IMR-90 (cell line): ENCODE results near the gene TJP3. TPM values are rescaled to one million over a fixed set of nuclear protein-coding genes. Genes with fewer than 3 reads are reported as not detected.

ENCODE experiments used
- ATAC-seq: fragments of 200-7000 bp; cut with Tn5 transposase; 2 replicates; pipeline ENCODE4 v1.9.1; 2020; ENCODE audit warnings: low read depth, mild to moderate bottlenecking, moderate library complexity
- BruUV-seq: library from RNA; stranded (reverse); fragments of 400-500 nt; replicated peaks from 2 replicates; lab custom pipeline; 2021; lab: Mats Ljungman, UMichigan
- CTCF ChIA-PET: fragments of 300-600 bp; formaldehyde crosslinking; extraction: SDS; loops from one replicate; lab custom pipeline; 2021; ENCODE audit warnings: antibody characterized with exemption; lab: Yijun Ruan, JAX
- POLR2A ChIA-PET: fragments of 300-600 bp; sonication (Branson Sonifier 250); formaldehyde crosslinking; loops from one replicate; lab custom pipeline; 2022; ENCODE audit warnings: antibody characterized with exemption; ENCODE audit not compliant: unreplicated experiment; lab: Charles Lee
- DNase-seq: peaks from one replicate; pipeline ENCODE4 v3.0.0; 2013
- H2AFZ ChIP-seq: replicated peaks from 2 replicates; pipeline ENCODE3; 2013; ENCODE audit warnings: low read length, mild to moderate bottlenecking; ENCODE audit not compliant: poor library complexity
- H2AK5ac ChIP-seq: 2 replicates; pipeline ENCODE4 v1.6.1; 2013; ENCODE audit warnings: low read depth, low read length, inconsistent platforms
- H2AK9ac ChIP-seq: replicated peaks from 2 replicates; pipeline ENCODE3; 2013; ENCODE audit warnings: mild to moderate bottlenecking, low read depth, low read length, moderate library complexity; ENCODE audit not compliant: poor library complexity
- H2BK120ac ChIP-seq: 2 replicates; pipeline ENCODE4 v1.6.1; 2013; ENCODE audit warnings: low read depth, low read length, inconsistent platforms
- H2BK15ac ChIP-seq: 3 replicates; pipeline ENCODE4 v1.6.1; 2013; ENCODE audit warnings: low read depth, low read length, inconsistent platforms
- H2BK20ac ChIP-seq: 2 replicates; pipeline ENCODE4 v1.6.1; 2013; ENCODE audit warnings: low read depth, mild to moderate bottlenecking, inconsistent platforms, low read length, moderate library complexity
- H2BK5ac ChIP-seq: 2 replicates; pipeline ENCODE4 v1.6.1; 2013; ENCODE audit warnings: mild to moderate bottlenecking, low read depth, low read length, inconsistent platforms; ENCODE audit not compliant: poor library complexity, severe bottlenecking
- H3K14ac ChIP-seq: replicated peaks from 2 replicates; pipeline ENCODE4 v1.6.1; 2013; ENCODE audit warnings: low read depth, low read length, inconsistent platforms
- H3K18ac ChIP-seq: 2 replicates; pipeline ENCODE4 v1.6.1; 2013; ENCODE audit warnings: low read depth, low read length, control low read depth
- H3K23ac ChIP-seq: 2 replicates; pipeline ENCODE4 v1.6.1; 2013; ENCODE audit warnings: low read depth, low read length, inconsistent platforms
- H3K27ac ChIP-seq: 2 replicates; pipeline ENCODE4 v1.5.1; 2013; ENCODE audit warnings: mild to moderate bottlenecking, control low read depth, low read length; ENCODE audit not compliant: insufficient read depth
- H3K27me3 ChIP-seq: 2 replicates; pipeline ENCODE4 v1.6.1; 2013; ENCODE audit warnings: low read length; ENCODE audit not compliant: control insufficient read depth, insufficient read depth
- H3K36me3 ChIP-seq: 2 replicates; pipeline ENCODE4 v1.6.1; 2013; ENCODE audit warnings: low read length, mixed read lengths; ENCODE audit not compliant: control insufficient read depth, insufficient read depth
- H3K4ac ChIP-seq: 2 replicates; pipeline ENCODE4 v1.6.1; 2013; ENCODE audit warnings: low read depth, low read length, inconsistent platforms
- H3K4me1 ChIP-seq: 2 replicates; pipeline ENCODE4 v1.6.1; 2013; ENCODE audit warnings: low read length, mixed read lengths; ENCODE audit not compliant: control insufficient read depth, insufficient read depth
- H3K4me2 ChIP-seq: 2 replicates; pipeline ENCODE4 v1.6.1; 2013; ENCODE audit warnings: low read depth, mild to moderate bottlenecking, control low read depth, low read length, moderate library complexity
- H3K4me3 ChIP-seq: 2 replicates; pipeline ENCODE4 v1.5.1; 2013; ENCODE audit warnings: low read depth, mild to moderate bottlenecking, control low read depth, low read length, moderate library complexity; ENCODE audit not compliant: insufficient read depth
- H3K56ac ChIP-seq: 2 replicates; pipeline ENCODE4 v1.6.1; 2013; ENCODE audit warnings: low read length, inconsistent platforms; ENCODE audit not compliant: insufficient read depth; ENCODE audit errors: extremely low read depth
- H3K79me1 ChIP-seq, 2 experiments: 2 replicates each; pipeline ENCODE4 v1.6.1; 2013; ENCODE audit warnings: low read length in 2 of 2, inconsistent platforms in 1 of 2, low read depth in 1 of 2
- H3K9ac ChIP-seq: 2 replicates; pipeline ENCODE4 v1.6.1; 2013; ENCODE audit warnings: low read depth, low read length, control low read depth
- H3K9me1 ChIP-seq: 2 replicates; pipeline ENCODE4 v1.6.1; 2013; ENCODE audit warnings: low read length, inconsistent platforms; ENCODE audit not compliant: insufficient read depth
- H3K9me3 ChIP-seq: 2 replicates; pipeline ENCODE4 v1.6.1; 2013; ENCODE audit warnings: low read length; ENCODE audit not compliant: control insufficient read depth, insufficient read depth
- H4K20me1 ChIP-seq: 2 replicates; pipeline ENCODE4 v1.6.1; 2013; ENCODE audit warnings: low read length, inconsistent platforms; ENCODE audit not compliant: insufficient read depth
- H4K5ac ChIP-seq: 2 replicates; pipeline ENCODE4 v1.6.1; 2013; ENCODE audit warnings: mild to moderate bottlenecking, low read depth, low read length, control low read depth
- H4K8ac ChIP-seq, 2 experiments: 2 replicates each; pipeline ENCODE4 v1.6.1; 2013; ENCODE audit warnings: low read depth in 2 of 2, low read length in 2 of 2, control low read depth in 1 of 2, inconsistent platforms in 1 of 2
- H4K91ac ChIP-seq: 2 replicates; pipeline ENCODE4 v1.6.1; 2013; ENCODE audit warnings: low read depth, low read length, inconsistent platforms; ENCODE audit not compliant: insufficient read depth
- BHLHE40 ChIP-seq: fragments of 150-350 bp; IDR thresholded peaks from 2 replicates; pipeline ENCODE4 v1.6.1; 2016; ENCODE audit warnings: mild to moderate bottlenecking, low read depth, low read length
- CEBPB ChIP-seq: IDR thresholded peaks from 2 replicates; pipeline ENCODE4 v1.6.1; 2012; ENCODE audit warnings: low read depth, low read length, improper control_type of control experiment
- CHD1 ChIP-seq: IDR thresholded peaks from 2 replicates; pipeline ENCODE4 v1.6.1; 2012; ENCODE audit warnings: low read depth, low read length, improper control_type of control experiment
- ELK1 ChIP-seq: fragments of 150-350 bp; IDR thresholded peaks from 2 replicates; pipeline ENCODE4 v1.6.1; 2016; ENCODE audit warnings: low read depth, mild to moderate bottlenecking, low read length, moderate library complexity, borderline replicate concordance
- FOS ChIP-seq: fragments of 150-350 bp; IDR thresholded peaks from 2 replicates; pipeline ENCODE4 v1.6.1; 2016; ENCODE audit warnings: low read depth, low read length
- MAFK ChIP-seq: IDR thresholded peaks from 2 replicates; pipeline ENCODE4 v1.6.1; 2012; ENCODE audit warnings: low read depth, low read length, improper control_type of control experiment
- MAZ ChIP-seq: IDR thresholded peaks from 2 replicates; pipeline ENCODE4 v1.6.1; 2012; ENCODE audit warnings: low read depth, mild to moderate bottlenecking, low read length, improper control_type of control experiment, moderate library complexity, borderline replicate concordance
- MXI1 ChIP-seq: IDR thresholded peaks from 2 replicates; pipeline ENCODE4 v1.6.1; 2012; ENCODE audit warnings: low read depth, mild to moderate bottlenecking, low read length, moderate library complexity, borderline replicate concordance
- NFE2L2 ChIP-seq: fragments of 150-350 bp; IDR thresholded peaks from 2 replicates; pipeline ENCODE4 v1.6.1; 2016; ENCODE audit warnings: low read depth, mild to moderate bottlenecking, low read length
- POLR2A ChIP-seq: IDR thresholded peaks from 2 replicates; pipeline ENCODE4 v1.6.1; 2012; ENCODE audit warnings: mild to moderate bottlenecking, low read depth, low read length
- RAD21 ChIP-seq: IDR thresholded peaks from 2 replicates; pipeline ENCODE4 v1.6.1; 2012; ENCODE audit warnings: low read length, improper control_type of control experiment
- RCOR1 ChIP-seq: IDR thresholded peaks from 2 replicates; pipeline ENCODE4 v1.6.1; 2012; ENCODE audit warnings: mild to moderate bottlenecking, low read length, improper control_type of control experiment; ENCODE audit not compliant: insufficient replicate concordance
- RFX5 ChIP-seq: IDR thresholded peaks from 2 replicates; pipeline ENCODE4 v1.8.0; 2012; ENCODE audit warnings: low read depth, mild to moderate bottlenecking, low read length, moderate library complexity
- SMC3 ChIP-seq: fragments of 150-350 bp; IDR thresholded peaks from 2 replicates; pipeline ENCODE4 v1.6.1; 2016; ENCODE audit warnings: low read depth, mild to moderate bottlenecking, antibody characterized with exemption, low read length, moderate library complexity
- USF2 ChIP-seq: fragments of 150-350 bp; IDR thresholded peaks from 2 replicates; pipeline ENCODE4 v1.6.1; 2017; ENCODE audit warnings: mild to moderate bottlenecking, antibody characterized with exemption, low read length, low read depth
- WGBS, 2 experiments: methylation state at CpG; one replicate each; pipeline versions ENCODE4 v1.1.5 to v1.1.7; 2013; ENCODE audit warnings: missing lambda C conversion rate in 2 of 2; ENCODE audit not compliant: insufficient read length in 1 of 2; ENCODE audit errors: extremely low coverage in 2 of 2; 5-methylcytosine and 5-hydroxymethylcytosine counted together
- dilution Hi-C: fragments of 300-500 bp; cut with HindIII; formaldehyde crosslinking; loops from one replicate; pipeline ENCODE4 v1.14.3; 2018; ENCODE audit warnings: low sequenced_read_pairs; ENCODE audit not compliant: unreplicated experiment
- in situ Hi-C: fragments of 300-500 bp; cut with MboI; formaldehyde crosslinking; loops from 3 replicates; pipeline ENCODE4 v1.14.3; 2019; ENCODE audit warnings: low sequenced_read_pairs, inconsistent platforms, mixed read lengths
- intact Hi-C: fragments of 100-400 bp; cut with micrococcal nuclease; formaldehyde crosslinking; loops from 2 replicates; pipeline ENCODE4 v1.10.0; 2022
- polyA plus RNA-seq, 3 experiments: library from polyadenylated mRNA; depleted of rRNA; stranded (reverse); fragments of >200 nt; gene quantifications; 2 replicates each; pipeline ENCODE4 v1.2.3, GENCODE V29; 2012; ENCODE audit warnings: low replicate concordance in 1 of 3
- total RNA-seq: library from RNA; depleted of rRNA; stranded (reverse); fragments of >200 nt; gene quantifications from 2 replicates; pipeline ENCODE4 v1.2.3, GENCODE V29; 2012

The TJP3 gene
- total and polyA plus RNA-seq, 2 of the 4 experiments (the other 2 are of a cell fraction): not detected

DNA sequence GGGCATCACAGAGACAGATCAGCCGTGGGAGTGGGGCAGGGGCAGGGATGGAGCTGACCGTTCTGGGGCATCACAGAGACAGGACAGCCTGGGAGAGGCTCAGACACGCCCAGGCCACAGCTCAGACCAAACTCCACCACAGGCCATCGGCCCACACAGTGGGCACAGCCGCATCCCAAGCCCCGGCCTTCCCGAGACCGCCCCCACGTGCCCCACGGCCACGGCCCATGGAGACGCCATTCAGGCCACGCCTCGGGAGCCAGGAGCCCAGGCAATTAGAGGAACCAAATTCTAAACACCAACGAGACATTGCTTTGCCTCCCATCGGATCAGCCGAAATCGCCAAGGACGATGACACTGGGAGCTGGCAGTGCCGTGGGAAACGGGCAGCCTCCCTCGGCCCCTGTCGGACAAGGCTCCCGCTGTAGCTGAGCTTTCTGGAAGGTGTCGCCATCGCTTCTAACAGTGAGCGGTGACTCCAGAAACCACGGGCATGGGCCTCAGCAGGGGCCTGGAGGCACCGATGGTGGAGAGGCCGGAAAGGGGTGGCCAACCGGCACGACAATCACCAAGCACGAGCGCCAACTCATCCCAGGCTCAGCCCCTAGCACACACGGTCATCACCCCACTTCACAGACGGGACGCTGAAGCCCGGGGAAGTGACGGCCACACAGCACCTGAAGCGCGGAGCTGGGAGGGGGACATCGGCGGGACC lies 10.4 kb upstream of the TJP3 start:
- Histone ChIP-seq H2BK5ac (no peak overlapping the region), H4K20me1 (peaks cover 65% of the 10 kb centered on the region), H3K4me2 (no peak overlapping the region), H4K8ac (no peak overlapping the region), H3K27ac (no peak overlapping the region), H2AK9ac (peak overlapping the region; percentile 15), H3K14ac (no peak overlapping the region), H2AK5ac (peak overlapping the region; percentile 78; the same call in 1 of the 2 replicates), H2BK15ac (no peak overlapping the region), H2BK20ac (no peak overlapping the region), H3K4me1 (peaks cover 8% of the 10 kb centered on the region; the same call in 1 of the 2 replicates), H3K56ac (no peak overlapping the region), H3K4ac (0 out of 2 replicates have a peak overlapping the region, but pooled peaks have one; percentile 29), H2BK120ac (no peak overlapping the region), H3K23ac (no peak overlapping the region), H3K9me1 (0 out of 2 replicates have a peak, but pooled peaks cover 9% of the 10 kb centered on the region), H3K9ac (no peak overlapping the region), H4K91ac (no peak overlapping the region), H2AFZ (no peak overlapping the region), H3K27me3 (no peaks in the 10 kb centered on the region), H3K18ac (no peak overlapping the region), H3K36me3 (peaks cover 3% of the 10 kb centered on the region; the same call in 1 of the 2 replicates), H4K5ac (no peak overlapping the region), H3K9me3 (no peaks in the 10 kb centered on the region), H3K79me1 (peaks cover 0 to 51% of the 10 kb centered on the region in 2 experiments; a peak in 3 of 4 replicates), H3K4me3 (no peak overlapping the region)
- no TSS peak for BruUV-seq
- intact Hi-C loops: loop anchor here (2.0 kb wide), 1 partner anchor 27 kb away; no protein-coding TSS in a partner anchor
- ATAC-seq (no peak), DNase-seq (no peak)
- POLR2A ChIA-PET: no interaction called here
- CTCF ChIA-PET: no interaction called here
- in situ Hi-C loops: no loop called here
- dilution Hi-C loops: no loop called here
- WGBS, 2 experiments: 98% methylated on average over 8 of the region's 43 CpGs; no CpG with 5 or more reads in 1 of the 2 experiments
- no peak for TF ChIP-seq RCOR1
- no peak for TF ChIP-seq MAZ
- no peak for TF ChIP-seq NFE2L2
- TF ChIP-seq MXI1: no peak
- no peak for TF ChIP-seq USF2
- no peak for TF ChIP-seq BHLHE40
- no peak for TF ChIP-seq FOS
- TF ChIP-seq ELK1: no peak
- no peak for TF ChIP-seq CHD1
- no peak for TF ChIP-seq POLR2A
- TF ChIP-seq MAFK: no peak
- TF ChIP-seq SMC3: no peak
- no peak for TF ChIP-seq RAD21
- no peak for TF ChIP-seq CEBPB
- no peak for TF ChIP-seq RFX5
